ENCODE measurements around the gene DEPDC4. TPM values are rescaled to one million over a fixed set of nuclear protein-coding genes. Genes with fewer than 3 reads are reported as not detected.

The DEPDC4 gene
- total and polyA plus RNA-seq, 10 of the 15 experiments (the other 5 are each of a cell fraction or from before 2014, with no cell fraction given): 1.5 to 4.7 (median 2.2) TPM

DNA sequence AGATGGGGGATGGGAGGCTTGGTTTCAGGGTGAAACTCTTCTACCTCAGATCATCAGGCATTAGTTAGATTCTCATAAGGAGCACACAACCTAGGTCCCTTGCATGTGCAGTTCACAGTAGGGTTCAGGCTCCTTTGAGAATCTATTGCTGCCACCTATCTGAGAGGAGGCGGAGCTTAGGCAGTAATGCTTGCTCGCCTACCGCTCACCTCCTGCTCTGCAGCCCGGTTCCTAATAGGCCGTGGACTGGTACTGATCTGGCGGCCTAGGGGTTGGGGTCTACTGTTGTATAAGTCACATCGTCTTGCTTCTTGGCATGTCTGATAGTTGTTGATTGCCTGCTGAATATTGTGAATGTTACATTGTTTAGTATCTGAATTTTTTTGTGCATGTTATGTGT is 12.3 kb upstream of the DEPDC4 start:
- intact Hi-C loops (cut with micrococcal nuclease; ENCODE audit: unreplicated experiment): no loop called here
- FAIRE-seq (no peak), DNase-seq (ENCODE audit: low read depth, low spot score) (no peak), ATAC-seq (no peak)
- H3K79me2 ChIP-seq (ENCODE audit: control insufficient read depth, insufficient read depth, low read length): peaks cover 40% of the 10 kb centered on the region
- no peaks in the 10 kb centered on the region for H3K4me1 ChIP-seq (ENCODE audit: control insufficient read depth, insufficient read depth, low read length)
- RAD21 ChIA-PET (ENCODE audit: unreplicated experiment): no interaction called here
- TF ChIP-seq, protein P1, sequence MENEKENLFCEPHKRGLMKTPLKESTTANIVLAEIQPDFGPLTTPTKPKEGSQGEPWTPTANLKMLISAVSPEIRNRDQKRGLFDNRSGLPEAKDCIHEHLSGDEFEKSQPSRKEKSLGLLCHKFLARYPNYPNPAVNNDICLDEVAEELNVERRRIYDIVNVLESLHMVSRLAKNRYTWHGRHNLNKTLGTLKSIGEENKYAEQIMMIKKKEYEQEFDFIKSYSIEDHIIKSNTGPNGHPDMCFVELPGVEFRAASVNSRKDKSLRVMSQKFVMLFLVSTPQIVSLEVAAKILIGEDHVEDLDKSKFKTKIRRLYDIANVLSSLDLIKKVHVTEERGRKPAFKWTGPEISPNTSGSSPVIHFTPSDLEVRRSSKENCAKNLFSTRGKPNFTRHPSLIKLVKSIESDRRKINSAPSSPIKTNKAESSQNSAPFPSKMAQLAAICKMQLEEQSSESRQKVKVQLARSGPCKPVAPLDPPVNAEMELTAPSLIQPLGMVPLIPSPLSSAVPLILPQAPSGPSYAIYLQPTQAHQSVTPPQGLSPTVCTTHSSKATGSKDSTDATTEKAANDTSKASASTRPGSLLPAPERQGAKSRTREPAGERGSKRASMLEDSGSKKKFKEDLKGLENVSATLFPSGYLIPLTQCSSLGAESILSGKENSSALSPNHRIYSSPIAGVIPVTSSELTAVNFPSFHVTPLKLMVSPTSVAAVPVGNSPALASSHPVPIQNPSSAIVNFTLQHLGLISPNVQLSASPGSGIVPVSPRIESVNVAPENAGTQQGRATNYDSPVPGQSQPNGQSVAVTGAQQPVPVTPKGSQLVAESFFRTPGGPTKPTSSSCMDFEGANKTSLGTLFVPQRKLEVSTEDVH (IDR thresholded peaks at IDR 0.05; ENCODE audit: low read depth, partially characterized antibody): no peak
- TF ChIP-seq POU2F2 (IDR thresholded peaks at IDR 0.05; ENCODE audit: borderline replicate concordance, low read depth, low read length) (no peak), ETV6 (conservative IDR thresholded peaks at IDR 0.05 in 1 of 2, IDR thresholded peaks at IDR 0.05 in 1 of 2; ENCODE audit: borderline replicate concordance in 1 of 2, low read depth in 1 of 2) (no peak), NBN (IDR thresholded peaks at IDR 0.05) (no peak), NR2C2 (IDR thresholded peaks at IDR 0.05; ENCODE audit: borderline replicate concordance, control insufficient read depth, insufficient read length, low read depth) (no peak), CREM (IDR thresholded peaks at IDR 0.05; ENCODE audit: low read depth) (no peak), POLR2AphosphoS5 (IDR thresholded peaks at IDR 0.05; ENCODE audit: low read length) (no peak), JUND (IDR thresholded peaks at IDR 0.05; ENCODE audit: low read depth, low read length) (no peak), KDM1A (IDR thresholded peaks at IDR 0.05; ENCODE audit: borderline replicate concordance) (no peak), NR2C1 (IDR thresholded peaks at IDR 0.05) (no peak), RCOR1 (conservative IDR thresholded peaks at IDR 0.05; ENCODE audit: low read depth, low read length) (no peak)
- TF ChIP-seq, protein P2, sequence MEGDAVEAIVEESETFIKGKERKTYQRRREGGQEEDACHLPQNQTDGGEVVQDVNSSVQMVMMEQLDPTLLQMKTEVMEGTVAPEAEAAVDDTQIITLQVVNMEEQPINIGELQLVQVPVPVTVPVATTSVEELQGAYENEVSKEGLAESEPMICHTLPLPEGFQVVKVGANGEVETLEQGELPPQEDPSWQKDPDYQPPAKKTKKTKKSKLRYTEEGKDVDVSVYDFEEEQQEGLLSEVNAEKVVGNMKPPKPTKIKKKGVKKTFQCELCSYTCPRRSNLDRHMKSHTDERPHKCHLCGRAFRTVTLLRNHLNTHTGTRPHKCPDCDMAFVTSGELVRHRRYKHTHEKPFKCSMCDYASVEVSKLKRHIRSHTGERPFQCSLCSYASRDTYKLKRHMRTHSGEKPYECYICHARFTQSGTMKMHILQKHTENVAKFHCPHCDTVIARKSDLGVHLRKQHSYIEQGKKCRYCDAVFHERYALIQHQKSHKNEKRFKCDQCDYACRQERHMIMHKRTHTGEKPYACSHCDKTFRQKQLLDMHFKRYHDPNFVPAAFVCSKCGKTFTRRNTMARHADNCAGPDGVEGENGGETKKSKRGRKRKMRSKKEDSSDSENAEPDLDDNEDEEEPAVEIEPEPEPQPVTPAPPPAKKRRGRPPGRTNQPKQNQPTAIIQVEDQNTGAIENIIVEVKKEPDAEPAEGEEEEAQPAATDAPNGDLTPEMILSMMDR (IDR thresholded peaks at IDR 0.05 in 2 of 3, conservative IDR thresholded peaks at IDR 0.05 in 1 of 3; ENCODE audit: control insufficient read depth in 2 of 3, extremely low read depth in 1 of 3, insufficient read depth in 1 of 3, low read depth in 3 of 3, low read length in 3 of 3): no peak
- TF ChIP-seq, protein P3, sequence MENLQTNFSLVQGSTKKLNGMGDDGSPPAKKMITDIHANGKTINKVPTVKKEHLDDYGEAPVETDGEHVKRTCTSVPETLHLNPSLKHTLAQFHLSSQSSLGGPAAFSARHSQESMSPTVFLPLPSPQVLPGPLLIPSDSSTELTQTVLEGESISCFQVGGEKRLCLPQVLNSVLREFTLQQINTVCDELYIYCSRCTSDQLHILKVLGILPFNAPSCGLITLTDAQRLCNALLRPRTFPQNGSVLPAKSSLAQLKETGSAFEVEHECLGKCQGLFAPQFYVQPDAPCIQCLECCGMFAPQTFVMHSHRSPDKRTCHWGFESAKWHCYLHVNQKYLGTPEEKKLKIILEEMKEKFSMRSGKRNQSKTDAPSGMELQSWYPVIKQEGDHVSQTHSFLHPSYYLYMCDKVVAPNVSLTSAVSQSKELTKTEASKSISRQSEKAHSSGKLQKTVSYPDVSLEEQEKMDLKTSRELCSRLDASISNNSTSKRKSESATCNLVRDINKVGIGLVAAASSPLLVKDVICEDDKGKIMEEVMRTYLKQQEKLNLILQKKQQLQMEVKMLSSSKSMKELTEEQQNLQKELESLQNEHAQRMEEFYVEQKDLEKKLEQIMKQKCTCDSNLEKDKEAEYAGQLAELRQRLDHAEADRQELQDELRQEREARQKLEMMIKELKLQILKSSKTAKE (IDR thresholded peaks at IDR 0.05; ENCODE audit: low read depth, poor library complexity, severe bottlenecking): no peak
- no peaks in the 10 kb centered on the region; the same call in 2 of the 3 replicates for H3K9me3 ChIP-seq (replicated peaks; ENCODE audit: control insufficient read depth, insufficient read depth, low read length)
- H4K20me1 ChIP-seq (ENCODE audit: control insufficient read depth, insufficient read depth): no peaks in the 10 kb centered on the region
- no peak overlapping the region for H2AFZ ChIP-seq (ENCODE audit: control insufficient read depth, low read depth, low read length)
- H3K27ac ChIP-seq (ENCODE audit: control insufficient read depth, insufficient read depth): no peak overlapping the region
- H3K9ac ChIP-seq (ENCODE audit: control insufficient read depth, insufficient read depth, low read length): no peak overlapping the region
- H3K27me3 ChIP-seq (replicated peaks in 1 of 2; ENCODE audit: control insufficient read depth in 2 of 2, insufficient read depth in 2 of 2, low read length in 1 of 2): no peaks in the 10 kb centered on the region
- no peak overlapping the region for H3K4me2 ChIP-seq (ENCODE audit: control insufficient read depth, insufficient read depth)
- no peaks in the 10 kb centered on the region; a peak in 2 of 4 replicates for H3K36me3 ChIP-seq (ENCODE audit: control insufficient read depth in 2 of 2, insufficient read depth in 2 of 2, low read length in 1 of 2)
- in situ Hi-C loops (cut with MboI): no loop called here
- CTCF ChIA-PET: interaction anchor here (1.0 kb wide), 1 partner anchor 8 kb away, joined by 3 read pairs; no protein-coding TSS in a partner anchor
- SMC1A ChIA-PET (ENCODE audit: uncharacterized antibody, unreplicated experiment): interaction anchor here (0.9 to 4.6 kb wide), 4 partner anchors 9 to 58 kb away, joined by 3 to 16 read pairs (median 4); partner anchors contain the start of genes DEPDC4 and SCYL2
- WGBS (ENCODE audit: insufficient coverage, insufficient replicate concordance, low lambda C conversion rate, missing lambda C conversion rate): 100% methylated on average over 7 of the region's 7 CpGs
- H3K4me3 ChIP-seq: no peak overlapping the region
- BruUV-seq (replicated peaks): no TSS peak
- POLR2A ChIA-PET: interaction anchor here (0.9 to 3.1 kb wide), 2 partner anchors 13 to 51 kb away, joined by 4 to 9 read pairs; partner anchors contain the start of genes DEPDC4 and SCYL2
